HT-29 (cell line): Measurements from ENCODE around the gene ATAD3B. TPM values are rescaled to one million over a fixed set of nuclear protein-coding genes. Genes with fewer than 3 reads are reported as not detected.
"Not testable (repeated sequence)": the region's sequence is repeated elsewhere in the genome, so short reads cannot be mapped to it uniquely, and the experiment has no call there.

Source experiments
- DNase-seq: peaks from one replicate; pipeline ENCODE4 v3.0.0-alpha.2; 2015; ENCODE audit warnings: low spot score
- total RNA-seq: library from RNA; depleted of rRNA; stranded (reverse); fragments of >200 nt; shearing (Covaris generic); gene quantifications from 2 replicates; pipeline ENCODE4 v1.2.3, GENCODE V29; 2014

The ATAD3B gene
- total RNA-seq, 1 experiment from 2014 or later = 102 TPM

GRCh38 chr1:1433804-1434130 is 37.8 kb upstream of the ATAD3B start:
- peak; percentile 73 for DNase-seq

- DNase-seq = peak; percentile 61
Measured at GRCh38 chr1:1434131-1434823, 37.3 kb upstream of the ATAD3B start.

GRCh38 chr1:1434824-1435105 is 36.8 kb upstream of the ATAD3B start:
- no peak for DNase-seq

GRCh38 chr1:1435106-1435903 is 36.3 kb upstream of the ATAD3B start, which contains the start of gene VWA1:
Gene VWA1 (plus strand): TSS chr1:1435690. CDS start chr1:1435749, 59 bp downstream.
- peak; percentile 72 for DNase-seq

GRCh38 chr1:1435911-1436629 is 35.5 kb upstream of the ATAD3B start:
- DNase-seq = peak; percentile 39

- DNase-seq = no peak
Measured at GRCh38 chr1:1436630-1437032, 34.9 kb upstream of the ATAD3B start.

- DNase-seq = peak; percentile 32
Measured at GRCh38 chr1:1437033-1437903, 34.3 kb upstream of the ATAD3B start.

GRCh38 chr1:1437904-1438376 is 33.6 kb upstream of the ATAD3B start:
- DNase-seq = peak; percentile 91

- DNase-seq = no peak
Measured at GRCh38 chr1:1438531-1439381, 32.8 kb upstream of the ATAD3B start.

- no peak for DNase-seq
Measured at GRCh38 chr1:1439546-1440261, 31.9 kb upstream of the ATAD3B start.

GRCh38 chr1:1440262-1441001 is 31.1 kb upstream of the ATAD3B start:
- DNase-seq = no peak

- peak; percentile 60 for DNase-seq
Measured at GRCh38 chr1:1441002-1441888, 30.3 kb upstream of the ATAD3B start.

GRCh38 chr1:1442069-1442770 is 29.3 kb upstream of the ATAD3B start:
- DNase-seq = no peak

- DNase-seq = not testable (repeated sequence)
Measured at GRCh38 chr1:1446631-1447030, 24.9 kb upstream of the ATAD3B start.

- no peak for DNase-seq
Measured at GRCh38 chr1:1449099-1449739, 22.3 kb upstream of the ATAD3B start, which contains the start of gene ATAD3C. Gene ATAD3C (plus strand): TSS chr1:1449689. CDS start chr1:1450684, 995 bp downstream.

GRCh38 chr1:1450616-1451015 is 20.9 kb upstream of the ATAD3B start:
- DNase-seq = not testable (repeated sequence)
